GM10266 (cell line): ENCODE results near the gene TBC1D22A.

Source experiments
- DNase-seq: peaks from one replicate; pipeline ENCODE4 v3.0.0; 2012; ENCODE audit errors: extremely low spot score
- CTCF ChIP-seq: IDR thresholded peaks from 2 replicates; pipeline ENCODE4 v1.5.1; 2012; ENCODE audit warnings: mild to moderate bottlenecking, low read depth; ENCODE audit not compliant: control insufficient read depth, insufficient read depth; ENCODE audit errors: missing control alignments

TBC1D22A gene

DNA sequence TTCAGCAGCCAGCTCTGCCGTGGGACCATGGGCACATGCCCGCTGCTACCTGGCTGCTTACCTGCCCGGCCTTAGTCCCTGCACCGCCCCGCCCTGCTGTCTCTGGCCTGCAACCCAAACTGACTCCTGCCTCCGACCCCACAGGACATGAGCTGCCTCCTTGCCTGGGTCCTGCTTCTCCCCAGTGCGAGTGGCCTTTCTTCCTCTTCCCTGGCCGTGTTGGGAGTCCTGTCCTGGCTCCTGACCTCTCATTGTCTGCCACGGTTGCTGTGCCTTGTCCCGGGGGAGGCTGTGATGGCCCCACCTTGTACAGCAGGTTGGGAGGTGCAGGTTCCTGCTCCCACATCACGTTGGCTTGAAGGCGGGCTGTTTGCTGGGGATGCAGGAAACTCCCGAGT, 370.0 kb downstream of the TBC1D22A start:
- no peak for TF ChIP-seq CTCF
- no peak for DNase-seq

DNA sequence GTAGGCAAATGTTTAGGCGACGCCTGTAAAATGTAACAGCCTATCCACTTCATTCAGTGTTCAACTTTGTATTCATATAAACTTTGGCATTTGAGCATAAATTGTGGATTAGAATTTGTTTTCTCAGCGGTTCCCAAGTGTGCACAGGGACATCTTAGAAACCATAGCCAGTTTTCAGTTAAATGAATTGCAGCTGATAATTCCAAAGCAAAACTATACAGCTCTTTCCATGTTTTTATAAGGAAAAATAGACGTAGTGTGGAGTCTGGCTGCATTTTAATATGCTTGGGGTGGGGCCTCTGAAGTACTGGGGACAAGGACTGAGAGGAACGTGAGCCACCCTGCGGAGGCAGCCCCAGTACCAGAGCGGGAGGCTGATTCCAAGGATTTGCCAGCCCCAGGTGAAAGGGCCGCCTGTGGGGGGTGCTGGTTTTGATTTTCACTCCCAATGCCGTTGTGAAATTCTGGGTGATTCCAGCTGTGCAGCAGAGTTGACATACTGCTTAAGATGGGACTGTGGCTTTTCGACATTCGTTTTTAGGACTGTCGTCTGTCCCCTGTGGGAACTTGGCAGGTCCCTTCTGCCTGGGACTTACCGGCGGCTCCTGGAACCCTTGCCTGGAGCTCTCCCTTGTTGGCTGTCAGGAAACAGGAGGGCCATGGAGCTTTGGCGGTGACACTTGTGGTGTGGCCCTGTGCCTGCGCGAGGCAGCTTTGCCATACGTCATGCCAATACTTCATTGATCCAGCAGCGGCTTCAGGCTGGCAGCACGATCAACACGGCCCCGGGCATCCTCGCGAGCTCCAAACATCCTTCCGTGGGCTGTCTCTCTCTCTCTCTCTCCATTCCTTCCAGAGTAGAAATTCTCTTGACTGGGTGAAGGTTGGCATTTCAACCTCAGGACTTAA, 370.9 kb downstream of the TBC1D22A start:
- DNase-seq: no peak
- no peak for TF ChIP-seq CTCF

GRCh38 chr22:47134222-47134621, 371.8 kb downstream of the TBC1D22A start:
- no peak for TF ChIP-seq CTCF
- no peak for DNase-seq

- no peak for TF ChIP-seq CTCF
- no peak for DNase-seq
Observed at GRCh38 chr22:47135338-47135737, 372.9 kb downstream of the TBC1D22A start.

- TF ChIP-seq CTCF: no peak
- DNase-seq: no peak
Observed at GRCh38 chr22:47136050-47136449, 373.6 kb downstream of the TBC1D22A start.

- no peak for TF ChIP-seq CTCF
- DNase-seq: no peak
Observed at GRCh38 chr22:47136671-47137070, 374.2 kb downstream of the TBC1D22A start.

DNA sequence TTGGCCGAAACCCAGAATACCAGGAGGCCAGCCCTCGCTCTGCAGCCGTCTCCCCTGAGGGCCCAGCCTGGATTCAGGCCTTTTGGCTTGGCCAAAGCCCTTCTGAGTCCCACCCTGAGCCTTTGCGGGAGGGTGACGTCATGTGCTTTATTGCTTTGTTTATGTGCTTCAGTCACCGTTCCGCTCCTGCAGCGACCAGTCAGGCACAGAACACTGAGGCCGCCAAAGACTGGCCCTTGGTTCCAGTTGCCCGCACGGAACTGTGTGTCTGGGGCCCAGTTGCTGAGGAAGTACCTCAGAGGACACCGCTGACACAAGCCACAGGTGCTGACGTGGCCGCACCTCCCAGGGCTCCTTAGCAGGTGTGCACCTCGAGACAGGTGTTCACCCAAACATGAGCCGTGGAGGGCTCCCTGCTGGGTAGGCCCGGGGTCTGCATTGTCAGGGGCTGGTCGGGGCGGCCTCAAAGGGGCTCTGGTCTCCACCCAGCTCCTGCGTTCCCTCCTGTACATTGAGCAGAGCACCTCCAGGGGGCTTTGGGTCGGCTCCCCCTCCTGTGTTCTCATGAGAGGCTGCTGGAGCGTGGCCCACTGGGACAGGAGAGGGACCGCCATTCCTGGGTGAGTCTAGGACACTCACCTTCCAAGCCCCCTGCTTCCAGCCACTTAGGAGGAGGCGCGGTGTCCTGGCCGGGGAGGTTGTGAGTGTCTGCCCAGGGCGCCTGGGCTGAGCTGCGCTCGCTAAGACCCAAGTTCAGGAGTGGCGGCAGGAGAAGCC, 376.8 kb downstream of the TBC1D22A start:
- TF ChIP-seq CTCF: no peak
- DNase-seq: no peak
